Testis (tissue), 2 donors: Measurements from ENCODE around the gene GALNT11.

ENCODE experiments used
- POLR2A ChIP-seq: fragments of 450-650 bp; IDR thresholded peaks from one replicate; pipeline ENCODE4 v1.6.1; 2017; ENCODE audit warnings: antibody characterized with exemption, mild to moderate bottlenecking, moderate library complexity
- TF ChIP-seq, protein P1 (sequence below), 3 experiments: fragments of 450-650 bp in 2 of 3; fragments of 200-600 bp in 1 of 3; sonication (generic) in 1 of 3; IDR thresholded peaks; one replicate each; pipeline ENCODE4 v1.5.1; 2016 to 2019; ENCODE audit warnings: antibody characterized with exemption in 3 of 3, mild to moderate bottlenecking in 2 of 3, moderate library complexity in 1 of 3

DNA sequence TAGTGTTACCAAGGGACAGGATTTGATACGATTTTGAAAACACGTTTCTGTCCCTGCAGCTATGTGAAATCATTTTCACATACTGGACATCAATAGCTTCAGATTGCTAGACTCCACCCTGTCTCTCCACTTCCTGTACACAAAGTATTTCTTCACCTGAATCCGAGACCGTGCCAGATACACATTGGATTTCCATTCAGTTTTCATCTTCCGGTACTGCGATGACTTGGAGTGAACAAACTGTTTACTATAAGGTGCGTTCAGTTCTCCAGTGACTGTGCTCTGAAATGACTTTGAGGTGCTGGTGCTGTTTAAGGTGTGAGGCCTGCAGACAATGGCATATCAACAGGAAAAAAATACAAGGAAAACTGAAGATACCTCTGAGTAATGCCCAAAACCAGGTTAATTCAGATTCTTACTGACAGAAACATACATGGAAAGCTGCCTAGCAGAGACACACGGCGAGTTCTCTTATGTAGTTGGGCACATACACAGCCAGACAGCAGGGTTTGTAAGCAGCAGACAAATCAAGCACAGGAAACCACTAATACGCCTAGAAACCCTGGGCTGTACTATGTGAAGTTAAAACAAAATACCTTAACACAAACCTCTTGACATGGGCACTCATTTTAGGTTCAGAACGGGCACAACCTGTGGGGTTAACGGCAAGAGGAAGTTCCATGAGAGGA lies 119.2 kb downstream of the GALNT11 start:
- TF ChIP-seq, protein P1, sequence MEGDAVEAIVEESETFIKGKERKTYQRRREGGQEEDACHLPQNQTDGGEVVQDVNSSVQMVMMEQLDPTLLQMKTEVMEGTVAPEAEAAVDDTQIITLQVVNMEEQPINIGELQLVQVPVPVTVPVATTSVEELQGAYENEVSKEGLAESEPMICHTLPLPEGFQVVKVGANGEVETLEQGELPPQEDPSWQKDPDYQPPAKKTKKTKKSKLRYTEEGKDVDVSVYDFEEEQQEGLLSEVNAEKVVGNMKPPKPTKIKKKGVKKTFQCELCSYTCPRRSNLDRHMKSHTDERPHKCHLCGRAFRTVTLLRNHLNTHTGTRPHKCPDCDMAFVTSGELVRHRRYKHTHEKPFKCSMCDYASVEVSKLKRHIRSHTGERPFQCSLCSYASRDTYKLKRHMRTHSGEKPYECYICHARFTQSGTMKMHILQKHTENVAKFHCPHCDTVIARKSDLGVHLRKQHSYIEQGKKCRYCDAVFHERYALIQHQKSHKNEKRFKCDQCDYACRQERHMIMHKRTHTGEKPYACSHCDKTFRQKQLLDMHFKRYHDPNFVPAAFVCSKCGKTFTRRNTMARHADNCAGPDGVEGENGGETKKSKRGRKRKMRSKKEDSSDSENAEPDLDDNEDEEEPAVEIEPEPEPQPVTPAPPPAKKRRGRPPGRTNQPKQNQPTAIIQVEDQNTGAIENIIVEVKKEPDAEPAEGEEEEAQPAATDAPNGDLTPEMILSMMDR (IDR thresholded peaks at IDR 0.05), result no peak
- TF ChIP-seq POLR2A, result no peak
